ENCODE results near the gene DUSP12.

Gene DUSP12

GRCh38 chr1:161771161-161771560 is 21.6 kb downstream of the DUSP12 start:
- no peak for DNase-seq

GRCh38 chr1:161771973-161772372 is 22.4 kb downstream of the DUSP12 start:
- no peak for DNase-seq

- peak; percentile 24 for DNase-seq
Observed at GRCh38 chr1:161772397-161772796, 22.8 kb downstream of the DUSP12 start.

- no peak for DNase-seq
Observed at GRCh38 chr1:161773791-161774190, 24.2 kb downstream of the DUSP12 start.

GRCh38 chr1:161777261-161777660 is 27.7 kb downstream of the DUSP12 start:
- no peak for DNase-seq

GRCh38 chr1:161778522-161778921 is 28.9 kb downstream of the DUSP12 start:
- no peak for DNase-seq

- no peak for DNase-seq
Observed at GRCh38 chr1:161779393-161779792, 29.8 kb downstream of the DUSP12 start.

GRCh38 chr1:161781995-161782394 is 32.4 kb downstream of the DUSP12 start:
- DNase-seq = no peak

GRCh38 chr1:161782886-161783285 is 33.3 kb downstream of the DUSP12 start:
- no peak for DNase-seq

- DNase-seq = no peak
Observed at GRCh38 chr1:161784968-161785367, 35.4 kb downstream of the DUSP12 start.

GRCh38 chr1:161787355-161787754 is 37.8 kb downstream of the DUSP12 start:
- no peak for DNase-seq

GRCh38 chr1:161790587-161791317 is 41.2 kb downstream of the DUSP12 start:
- DNase-seq = no peak

- DNase-seq = no peak
Observed at GRCh38 chr1:161791904-161792655, 42.5 kb downstream of the DUSP12 start.

- DNase-seq = peak; percentile 7
Observed at GRCh38 chr1:161792740-161793139, 43.2 kb downstream of the DUSP12 start.

GRCh38 chr1:161799792-161800191 is 50.2 kb downstream of the DUSP12 start:
- DNase-seq = no peak

GRCh38 chr1:161801955-161802354 is 52.4 kb downstream of the DUSP12 start:
- no peak for DNase-seq

GRCh38 chr1:161803181-161803580 is 53.6 kb downstream of the DUSP12 start:
- no peak for DNase-seq

GRCh38 chr1:161805399-161806197 is 56.0 kb downstream of the DUSP12 start:
- DNase-seq = no peak

Data from GDM1 (cell line).